GM18951 (cell line): ENCODE results near the gene TMOD2.

Experiments used
- POLR2A ChIP-seq: IDR thresholded peaks from 4 replicates; pipeline ENCODE4 v1.6.1; 2011; ENCODE audit warnings: mild to moderate bottlenecking; ENCODE audit not compliant: insufficient read length, insufficient read depth; ENCODE audit errors: extremely low read depth
- in situ Hi-C: fragments of 300-500 bp; cut with MboI; formaldehyde crosslinking; loops from one replicate; pipeline ENCODE4 v1.12.0; 2022; ENCODE audit warnings: low sequenced_read_pairs, mixed read lengths, inconsistent platforms; ENCODE audit not compliant: unreplicated experiment

TMOD2 gene

DNA sequence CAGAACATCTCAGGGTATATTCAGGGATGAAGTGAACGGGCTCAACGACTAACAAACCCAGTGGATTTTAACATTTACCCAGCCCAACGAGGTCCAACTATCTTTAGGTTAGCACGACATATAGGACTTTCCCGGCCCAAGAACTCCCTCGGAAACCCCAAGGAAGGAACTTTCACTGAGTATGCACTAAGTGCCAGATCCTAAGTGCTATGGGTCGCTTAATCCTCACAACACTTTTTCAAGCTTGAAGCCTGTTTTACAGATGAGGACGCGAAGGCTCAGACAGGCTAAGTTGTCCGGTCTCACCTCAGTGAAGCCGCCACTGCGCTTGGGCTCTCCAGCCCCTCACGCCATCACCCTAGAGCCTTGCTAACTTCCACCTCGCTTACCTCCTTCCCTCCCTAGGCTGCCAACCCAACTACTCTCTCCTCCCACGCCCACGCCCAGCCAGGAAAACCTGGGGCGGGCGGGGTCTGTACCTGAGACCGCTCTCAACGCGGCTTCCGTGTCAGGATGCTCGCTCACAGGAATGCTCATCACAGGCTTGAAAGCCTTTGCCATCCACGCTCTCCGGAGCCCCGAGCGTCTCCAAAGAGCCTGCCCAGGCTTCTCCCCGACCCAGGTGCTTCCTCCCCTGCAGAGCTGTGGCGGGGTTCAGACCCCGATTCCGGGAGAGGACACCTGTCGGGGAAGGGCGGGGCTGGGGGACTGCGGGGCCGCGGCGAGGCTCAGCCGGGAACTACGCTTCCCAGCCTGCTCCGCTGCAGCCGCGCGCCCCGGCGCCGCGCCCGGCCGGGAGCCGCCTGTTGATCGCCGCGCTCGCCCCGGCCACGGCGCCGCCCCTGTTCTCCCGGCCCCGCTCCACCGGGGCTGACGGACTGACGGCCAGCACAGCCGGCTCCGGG lies at the start of gene TMOD2:
Gene TMOD2, plus strand, starts transcription at position 806 of the 905 bp plus-strand sequence. CDS start 14,845 bp downstream, outside the sequence.
- in situ Hi-C loops: no loop called here
- no peak for TF ChIP-seq POLR2A

DNA sequence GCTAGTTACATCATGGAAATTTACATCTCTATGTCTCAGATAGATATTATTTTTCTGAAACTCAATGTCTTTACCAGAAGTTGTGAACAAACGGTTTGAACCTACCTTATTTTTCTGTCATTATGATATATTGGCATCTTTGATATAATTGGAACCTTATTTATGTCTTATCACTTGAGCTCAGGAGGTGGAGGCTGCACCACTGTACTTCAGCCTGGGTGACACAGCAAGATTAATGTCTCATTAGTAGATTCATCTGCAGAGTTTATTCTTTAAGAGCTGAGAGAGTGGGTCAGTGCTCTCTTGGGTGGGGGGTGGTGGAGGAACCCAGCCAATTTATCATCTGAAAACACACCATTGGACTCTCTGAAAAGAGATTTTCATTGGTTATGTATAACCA lies 48.7 kb upstream of the TMOD2 start:
- in situ Hi-C loops: no loop called here

GRCh38 chr15:51706291-51706690 lies 45.1 kb upstream of the TMOD2 start:
- TF ChIP-seq POLR2A: no peak
- in situ Hi-C loops: no loop called here

More for the DNA sequence above, 48.7 kb upstream of the TMOD2 start:
- no peak for TF ChIP-seq POLR2A

- in situ Hi-C loops: no loop called here
- TF ChIP-seq POLR2A: no peak
Measured at GRCh38 chr15:51706926-51707608, 44.3 kb upstream of the TMOD2 start.

DNA sequence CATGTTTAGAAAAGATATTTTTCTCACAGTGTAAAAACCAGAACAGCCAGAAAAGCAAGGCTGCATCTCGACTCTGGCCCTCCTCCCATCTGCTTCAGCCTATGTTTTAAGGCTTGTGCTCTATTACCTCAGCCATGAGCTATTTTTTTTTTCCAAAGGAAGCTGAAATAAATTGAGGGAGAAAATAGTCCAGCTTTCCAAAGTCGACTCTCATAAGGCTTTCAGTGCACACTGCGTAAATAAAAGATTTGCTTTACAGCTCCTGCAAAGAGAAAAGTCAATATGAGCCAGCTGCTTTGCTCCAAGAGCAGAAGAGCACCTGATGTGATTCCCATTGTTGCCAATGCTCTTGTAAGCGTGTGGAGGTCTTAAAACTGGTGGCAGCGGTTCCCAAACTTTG lies 43.4 kb upstream of the TMOD2 start:
- no peak for TF ChIP-seq POLR2A
- in situ Hi-C loops: no loop called here

GRCh38 chr15:51709031-51709430 lies 42.4 kb upstream of the TMOD2 start:
- TF ChIP-seq POLR2A: no peak
- in situ Hi-C loops: no loop called here

DNA sequence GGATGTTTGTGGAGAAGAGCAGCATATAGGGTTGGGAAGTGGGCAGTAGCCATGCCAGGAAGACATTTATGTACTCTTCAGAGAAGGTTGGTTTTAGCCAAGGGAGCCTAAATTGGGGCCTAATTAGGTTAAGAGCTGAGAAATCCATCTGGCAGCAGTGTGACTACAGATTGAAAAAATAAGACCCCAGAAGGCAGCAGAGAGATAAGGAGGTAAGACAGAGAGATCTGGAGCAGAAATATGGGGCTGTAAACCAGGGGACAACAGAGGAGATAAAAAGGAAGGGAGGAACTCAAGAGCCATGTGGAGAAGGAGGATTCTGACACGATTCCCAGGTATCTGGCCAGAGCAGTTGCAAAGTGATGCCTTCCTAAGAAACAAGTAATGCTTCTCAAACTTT lies 37.2 kb upstream of the TMOD2 start:
- in situ Hi-C loops: no loop called here
- TF ChIP-seq POLR2A: no peak

GRCh38 chr15:51714911-51715310 lies 36.5 kb upstream of the TMOD2 start:
- in situ Hi-C loops: no loop called here
- no peak for TF ChIP-seq POLR2A

GRCh38 chr15:51718219-51718618 lies 33.2 kb upstream of the TMOD2 start:
- TF ChIP-seq POLR2A: no peak
- in situ Hi-C loops: no loop called here

DNA sequence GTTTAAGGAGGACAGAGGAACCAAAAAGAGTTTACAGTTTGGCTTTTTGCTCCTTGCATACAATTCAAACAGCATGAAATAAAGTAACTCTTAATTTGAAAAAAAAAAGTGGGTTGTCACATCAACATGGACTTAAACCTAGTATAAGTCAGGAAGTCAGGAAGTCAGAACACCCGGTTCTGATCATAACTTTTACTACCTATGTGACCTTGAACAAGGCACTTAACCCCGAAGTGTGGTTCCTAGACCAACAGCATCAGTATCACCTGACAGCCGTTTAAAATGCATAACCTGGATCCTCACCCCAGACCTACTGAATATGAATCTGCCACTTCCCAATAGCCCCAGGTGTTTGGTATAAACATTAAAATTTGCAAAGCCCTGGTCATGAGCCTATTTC lies 32.7 kb upstream of the TMOD2 start:
- in situ Hi-C loops: no loop called here
- TF ChIP-seq POLR2A: no peak

DNA sequence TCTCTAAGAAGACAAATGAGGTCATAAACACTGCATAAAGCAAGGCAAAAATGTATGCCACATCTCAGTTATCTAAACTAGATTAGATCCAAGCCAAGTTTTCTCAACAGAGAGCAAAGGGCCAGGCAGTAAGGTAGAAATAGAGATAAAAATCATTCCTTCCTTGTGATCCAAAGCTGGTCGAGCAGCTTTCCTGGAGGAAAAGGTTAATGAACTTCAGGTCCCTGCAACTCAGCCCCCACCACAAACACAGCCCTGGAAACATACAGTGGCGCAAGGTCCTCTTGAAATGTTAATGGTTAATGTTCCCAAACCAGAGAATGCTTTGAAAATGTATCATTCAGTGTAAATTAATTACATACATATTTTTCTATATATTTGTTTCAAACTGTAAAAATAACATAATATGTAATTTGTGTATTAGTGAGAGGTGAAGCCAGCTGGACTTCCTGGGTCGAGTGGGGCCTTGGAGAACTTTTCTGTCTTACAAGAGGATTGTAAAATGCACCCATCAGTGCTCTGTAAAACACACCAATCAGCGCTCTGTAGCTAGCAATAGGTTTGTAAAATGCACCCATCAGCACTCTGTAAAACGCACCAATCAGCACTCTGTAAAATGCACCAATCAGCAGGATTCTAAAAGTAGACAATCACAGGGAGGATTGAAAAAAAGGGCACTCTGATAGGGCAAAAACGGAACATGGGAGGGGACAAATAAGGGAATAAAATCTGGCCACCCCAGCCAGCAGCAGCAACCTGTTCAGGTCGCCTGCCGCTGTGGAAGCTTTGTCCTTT lies 31.0 kb upstream of the TMOD2 start:
- in situ Hi-C loops: no loop called here
- no peak for TF ChIP-seq POLR2A

- no peak for TF ChIP-seq POLR2A
- in situ Hi-C loops: no loop called here
Measured at GRCh38 chr15:51721199-51721960, 30.0 kb upstream of the TMOD2 start.

- in situ Hi-C loops: no loop called here
- no peak for TF ChIP-seq POLR2A
Measured at GRCh38 chr15:51724199-51724598, 27.2 kb upstream of the TMOD2 start.

DNA sequence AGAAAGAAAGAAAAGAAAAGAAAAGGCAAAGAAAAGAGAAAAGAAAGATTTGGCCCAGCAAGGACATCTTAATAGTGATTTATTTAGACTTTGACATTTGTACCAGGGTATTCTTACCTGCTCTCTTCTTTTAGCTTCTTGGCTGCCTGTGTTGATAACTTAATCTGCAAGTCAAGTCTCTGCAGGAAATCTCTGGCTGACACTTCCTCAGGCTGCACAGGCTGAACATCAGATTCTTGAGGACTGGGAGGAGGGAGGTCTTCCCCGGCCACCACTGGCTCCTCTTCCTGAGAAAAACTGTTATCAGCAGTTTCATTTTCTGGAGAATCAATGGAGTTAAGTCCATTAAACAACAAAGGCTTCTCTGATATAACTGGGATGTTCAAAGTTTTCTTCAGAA lies 26.7 kb upstream of the TMOD2 start:
- in situ Hi-C loops: no loop called here
- no peak for TF ChIP-seq POLR2A
